ENCODE data around the gene ARSD.
"Not testable (repeated sequence)": the region's sequence is repeated elsewhere in the genome, so short reads cannot be mapped to it uniquely, and the experiment has no call there.

ARSD gene

DNA sequence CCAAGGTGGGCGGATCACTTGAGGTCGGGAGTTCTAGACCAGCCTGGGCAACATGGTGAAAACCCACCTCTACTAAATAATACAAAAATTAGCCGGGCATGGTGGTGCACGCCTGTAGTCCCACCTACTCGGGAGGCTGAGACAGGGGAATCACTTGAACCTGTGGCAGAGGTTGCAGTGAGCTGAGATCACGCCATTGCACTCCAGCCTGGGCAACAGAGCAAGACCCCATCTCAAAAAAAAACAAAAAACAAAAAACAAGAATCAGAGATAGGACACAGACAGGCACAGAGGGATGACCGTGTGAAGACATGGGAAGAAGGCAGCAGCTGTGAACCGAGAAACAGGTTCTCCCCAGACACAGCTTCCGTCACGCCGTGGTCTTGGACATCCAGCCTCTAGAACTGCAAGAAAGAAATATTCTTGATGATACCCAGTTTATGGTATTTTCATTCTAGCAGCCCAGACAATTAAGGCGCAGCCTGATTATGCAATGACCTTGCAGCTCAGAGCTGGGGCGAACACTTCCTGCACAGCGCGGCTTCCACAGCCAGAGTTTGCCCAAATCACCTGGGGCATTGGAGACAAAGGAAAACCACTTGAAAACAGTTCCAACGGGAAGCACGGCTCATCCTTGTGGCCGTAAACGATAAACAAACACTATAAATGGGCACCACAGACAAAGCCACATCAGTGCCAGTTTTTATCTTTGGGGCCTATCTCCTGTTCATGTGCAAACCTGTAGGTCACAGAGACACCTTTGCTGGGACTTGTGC, 4.2 kb upstream of the ARSD start:
- DNase-seq: no peak

DNA sequence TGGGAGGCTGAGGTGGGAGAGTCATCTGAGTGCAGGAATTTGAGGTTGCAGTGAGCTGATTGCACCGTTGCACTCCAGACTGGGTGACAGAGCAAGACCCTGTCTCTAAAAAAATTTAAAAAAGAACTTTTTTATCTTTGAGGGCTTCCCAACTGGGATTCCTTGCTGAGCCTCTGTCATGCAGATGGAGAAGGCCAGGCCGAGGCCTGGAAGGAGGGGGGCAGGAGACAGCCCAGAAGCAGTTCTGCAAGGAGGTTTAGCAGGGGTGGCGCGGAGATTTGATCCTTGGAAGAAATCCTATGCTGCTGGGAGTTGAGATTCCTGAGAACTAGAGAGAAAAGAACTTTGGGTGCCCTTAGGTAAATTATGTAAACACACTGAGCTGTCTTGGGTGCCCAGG, 2.5 kb upstream of the ARSD start:
- DNase-seq: no peak

DNA sequence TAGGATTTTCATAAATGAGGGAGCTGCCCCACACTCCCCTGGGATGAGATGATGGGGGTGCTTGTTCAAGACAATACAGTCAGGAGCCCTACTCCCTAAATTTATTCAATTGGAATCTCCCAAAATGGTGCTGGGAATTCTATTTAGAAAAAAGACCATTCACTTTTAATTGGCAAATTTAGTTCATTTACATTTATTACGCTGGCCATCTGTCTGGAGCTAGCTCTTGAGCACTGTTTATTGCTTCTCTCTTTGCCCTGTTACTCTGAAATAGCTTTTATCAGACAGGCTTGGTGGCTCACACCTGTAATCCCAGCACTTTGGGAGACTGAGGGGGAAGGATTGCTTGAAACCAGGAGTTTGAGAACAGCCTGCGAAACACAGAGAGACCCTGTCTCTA, 2.0 kb upstream of the ARSD start:
- DNase-seq: no peak

GRCh38 chrX:2928191-2928582, 952 bp downstream of the ARSD start:
- peak; percentile 81 for DNase-seq

GRCh38 chrX:2926664-2927275, 2.4 kb downstream of the ARSD start:
- DNase-seq: no peak

- not testable (repeated sequence) for DNase-seq
Measured at GRCh38 chrX:2926255-2926654, 2.9 kb downstream of the ARSD start.

- no peak for DNase-seq
Measured at GRCh38 chrX:2924151-2924550, 5.0 kb downstream of the ARSD start.

- no peak for DNase-seq
Measured at GRCh38 chrX:2921750-2922149, 7.4 kb downstream of the ARSD start.

- DNase-seq: no peak
Measured at GRCh38 chrX:2921193-2921592, 7.9 kb downstream of the ARSD start.

- DNase-seq: no peak
Measured at GRCh38 chrX:2917767-2918166, 11.4 kb downstream of the ARSD start.

DNA sequence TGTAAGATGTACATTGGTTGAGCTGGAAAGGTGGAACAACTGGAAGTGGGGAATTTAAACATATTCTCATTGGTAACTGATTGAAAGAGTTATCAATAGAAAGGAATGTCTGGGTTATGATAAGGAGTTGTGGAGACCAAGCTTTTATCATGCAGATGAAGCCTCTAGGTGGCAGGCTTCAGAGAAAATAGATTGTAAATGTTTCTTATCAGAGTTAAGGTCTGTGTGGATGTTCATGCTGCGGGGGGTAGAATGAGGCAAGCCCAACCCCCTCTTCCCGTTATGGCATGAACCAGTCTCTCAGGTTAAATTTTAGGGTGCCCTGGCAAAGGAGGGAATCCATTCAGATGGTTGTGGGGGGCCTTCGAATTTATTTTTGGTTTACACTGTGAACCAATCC, 16.0 kb downstream of the ARSD start:
- no peak for DNase-seq

DNA sequence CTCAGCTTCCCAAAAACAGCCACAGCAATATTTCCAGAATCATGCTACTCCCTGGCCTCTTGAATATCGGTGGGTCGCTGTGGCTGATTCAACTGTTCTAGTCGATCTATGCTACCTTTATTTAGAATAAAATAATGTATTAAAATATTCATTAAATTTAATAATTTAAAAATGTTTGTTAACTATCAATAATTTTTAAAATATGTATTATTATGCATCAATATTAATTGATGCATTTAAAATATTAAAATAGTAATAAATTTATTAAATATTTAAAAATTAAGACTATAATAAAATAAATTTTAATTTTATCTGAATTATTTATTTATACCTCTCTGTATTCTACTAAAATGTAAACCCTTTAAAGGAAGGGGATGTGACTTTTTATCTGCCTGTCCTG, 19.0 kb downstream of the ARSD start:
- DNase-seq: no peak

GRCh38 chrX:2908125-2908685, 20.9 kb downstream of the ARSD start:
- DNase-seq: no peak

DNA sequence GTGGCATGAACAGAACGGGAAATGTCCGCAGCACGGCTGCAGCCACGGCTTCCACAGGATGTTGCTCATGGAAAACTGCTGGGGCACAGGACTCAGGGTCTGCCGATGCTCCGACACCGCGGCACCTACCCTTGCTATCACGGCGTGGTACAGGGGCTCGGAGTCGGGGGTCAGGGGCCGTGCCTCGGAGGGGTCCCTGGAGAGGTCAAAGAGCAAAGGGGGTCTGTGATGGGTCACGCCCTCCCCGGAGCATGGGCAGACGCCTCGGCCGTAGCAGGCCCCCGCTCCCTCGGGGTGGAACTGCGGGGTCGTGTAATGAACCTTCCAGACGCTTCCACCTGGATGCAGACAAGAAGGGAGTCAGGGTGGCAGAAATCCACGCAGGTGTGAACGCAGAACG, 21.8 kb downstream of the ARSD start:
- no peak for DNase-seq

- no peak for DNase-seq
Measured at GRCh38 chrX:2903366-2903765, 25.8 kb downstream of the ARSD start.

DNA sequence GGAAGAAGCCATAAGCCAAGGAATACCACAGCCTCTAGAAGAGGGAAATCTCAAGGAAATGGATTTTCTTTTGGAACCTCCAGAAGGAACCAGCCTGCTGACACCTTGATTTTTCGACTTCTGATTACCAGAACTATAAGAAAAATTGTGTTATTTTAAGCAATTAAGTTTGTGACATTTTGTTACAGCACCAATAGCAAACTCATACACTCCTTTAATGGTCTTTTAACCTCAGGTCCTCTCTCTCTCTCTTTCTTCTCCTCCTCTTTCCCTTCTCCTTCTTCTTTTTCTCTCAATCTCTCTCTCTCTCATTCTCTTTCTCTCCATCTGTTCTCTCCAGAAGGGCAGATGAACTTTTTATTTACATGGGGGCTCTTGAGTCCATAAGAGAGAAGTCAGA, 26.3 kb downstream of the ARSD start:
- no peak for DNase-seq

GRCh38 chrX:2901367-2902036, 27.6 kb downstream of the ARSD start:
- no peak for DNase-seq

- no peak for DNase-seq
Measured at GRCh38 chrX:2898846-2899512, 30.2 kb downstream of the ARSD start.

DNA sequence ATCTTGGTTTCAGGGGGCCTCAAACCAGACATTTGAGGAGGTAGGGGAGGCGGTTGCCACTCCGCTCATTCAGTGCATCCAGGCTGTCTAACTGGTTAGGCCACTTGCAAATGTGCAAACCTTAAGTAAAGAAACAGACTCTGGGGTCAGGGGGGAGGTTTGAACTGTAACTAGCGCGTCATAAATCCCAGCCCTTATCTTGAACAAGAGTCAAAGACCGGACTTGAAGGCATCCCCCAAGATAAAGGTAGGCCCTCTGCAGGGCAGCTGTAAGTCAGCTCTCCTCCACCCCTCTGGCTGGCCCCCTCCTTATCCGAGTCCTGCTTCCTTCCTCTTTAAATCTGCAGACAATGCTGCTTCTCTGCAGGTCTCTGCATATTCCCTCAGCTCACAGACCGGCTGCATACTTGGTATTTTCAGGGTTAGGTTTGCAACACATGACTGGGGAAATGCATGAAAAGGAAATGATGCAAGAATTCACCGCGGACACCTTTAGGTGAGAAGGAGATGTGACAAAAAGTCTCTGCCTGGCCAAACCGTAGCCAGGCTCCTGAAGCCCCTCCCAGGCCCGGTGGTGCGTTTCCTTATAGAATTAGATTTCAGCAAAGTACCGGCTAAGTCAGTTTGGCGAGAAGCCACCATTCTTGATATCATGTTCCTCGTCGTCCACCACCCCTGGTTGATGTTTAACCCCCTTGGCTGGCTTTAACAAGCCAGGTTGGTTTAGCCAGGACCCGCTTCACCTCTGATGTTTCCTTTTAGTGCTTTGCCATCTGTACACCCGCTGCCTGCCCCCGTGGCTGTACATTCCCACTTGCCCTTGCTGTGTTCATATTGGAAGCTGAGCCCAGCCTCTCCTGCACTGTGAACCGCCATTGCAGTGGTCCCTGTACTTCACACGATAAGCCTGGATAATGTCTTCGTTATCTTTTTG, 31.2 kb downstream of the ARSD start:
- DNase-seq: not testable (repeated sequence)

GRCh38 chrX:2897311-2897689, 31.8 kb downstream of the ARSD start:
- DNase-seq: no peak

DNA sequence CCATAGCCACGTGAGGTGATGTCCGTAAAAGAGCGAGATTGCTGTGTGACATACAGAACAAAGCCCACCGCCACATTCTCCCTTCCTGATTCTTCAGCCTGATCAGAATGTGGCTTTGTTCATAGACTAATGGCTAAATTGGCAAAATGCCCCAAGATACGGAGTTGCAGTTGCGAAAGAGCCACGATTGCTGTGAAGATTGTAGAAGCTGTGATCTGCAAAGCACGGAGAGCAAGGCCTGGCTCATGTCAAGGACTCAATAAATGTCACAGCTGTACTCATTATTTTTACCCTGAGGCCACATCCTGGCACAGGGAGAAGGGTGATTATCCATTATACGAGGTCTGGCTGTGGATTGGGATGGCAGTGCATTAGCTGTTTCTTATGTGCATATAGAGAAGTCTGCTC, 34.2 kb downstream of the ARSD start:
- DNase-seq: peak; percentile 26

- no peak for DNase-seq
Measured at GRCh38 chrX:2892816-2893215, 36.3 kb downstream of the ARSD start.
